Measurements from ENCODE around the gene MEF2C.
A peak's percentile ranks its signal among the peaks of the same experiment; 100 is the strongest.

MEF2C gene

GRCh38 chr5:88686726-88687125 is 196.3 kb downstream of the MEF2C start:
- peak in 1 of 14 donors; percentile 25 for DNase-seq

DNA sequence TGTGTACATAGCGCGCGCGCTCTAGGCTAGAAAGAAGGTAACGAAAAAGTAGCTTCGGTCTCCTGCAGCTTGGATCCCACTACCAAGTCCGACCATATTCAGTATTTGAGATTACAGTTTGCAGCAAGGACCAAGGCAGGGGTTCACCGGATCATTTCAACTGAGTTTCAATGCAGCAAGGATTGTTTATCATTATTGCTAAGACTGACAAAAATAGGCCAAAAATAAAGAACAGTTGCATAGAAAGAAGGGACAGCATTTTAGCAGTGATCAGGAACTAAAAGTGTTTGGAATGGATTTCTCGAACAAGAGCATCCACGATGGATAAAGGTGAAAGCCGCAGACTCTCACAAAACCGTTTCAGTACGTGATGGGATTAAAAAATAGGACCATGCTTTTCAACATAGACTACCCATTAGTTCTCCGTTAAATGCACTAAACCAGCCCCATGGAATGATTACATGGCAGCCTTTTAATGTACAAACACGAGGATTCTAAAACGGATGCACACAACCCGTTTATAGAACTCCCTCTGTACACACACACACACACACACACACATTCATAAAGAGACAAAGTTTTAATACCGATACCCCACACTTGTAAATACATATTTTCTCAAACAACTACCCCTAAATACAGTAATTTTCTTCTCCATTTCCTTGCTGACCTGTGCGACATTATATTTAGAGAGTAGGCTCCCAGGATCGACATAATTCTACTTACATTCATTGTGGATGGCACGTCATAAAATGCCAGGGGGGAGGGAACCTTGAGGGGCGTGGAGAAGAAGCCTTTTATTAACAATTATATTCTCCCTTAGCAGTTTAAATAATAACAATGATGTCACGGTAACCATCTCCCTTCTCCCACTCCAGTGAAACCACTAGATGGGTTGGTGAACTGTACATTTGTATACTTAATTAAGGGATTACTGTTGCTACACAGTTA is 197.1 kb downstream of the MEF2C start:
- DNase-seq: peak in 1 of 14 donors; percentile 73

DNA sequence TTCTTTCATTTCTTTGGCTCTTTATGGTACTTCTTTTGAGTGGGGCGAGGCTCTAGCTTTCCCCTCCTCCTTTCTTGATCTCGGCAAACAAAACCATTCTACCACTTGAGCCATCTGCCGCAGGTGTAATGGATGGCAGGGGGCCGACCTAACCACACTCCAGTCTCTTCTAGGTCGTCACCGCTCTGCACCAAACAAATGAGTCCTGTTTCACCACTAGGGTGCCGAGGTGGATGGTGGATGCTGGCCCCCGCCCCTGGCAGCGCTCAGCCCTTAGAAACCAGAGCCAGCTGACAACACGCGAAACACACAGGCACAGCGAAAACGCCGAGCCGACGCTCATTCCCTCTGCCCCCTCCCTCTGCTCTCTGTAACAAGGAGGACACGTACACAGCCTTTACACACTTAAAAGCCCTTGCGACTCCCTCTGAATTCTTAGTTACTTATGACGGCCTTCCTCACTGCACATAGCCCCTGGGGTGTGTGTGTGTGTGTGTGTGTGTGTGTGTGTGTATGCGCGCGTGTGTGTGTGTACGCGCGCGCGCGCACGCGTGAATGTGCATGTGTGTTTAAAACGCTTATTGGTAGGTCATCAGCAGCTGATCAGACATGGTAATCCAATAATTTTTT is 199.4 kb downstream of the MEF2C start:
- DNase-seq: peak in 10 of 14 donors; percentile 35 to 98 (median 63)

- peak in 1 of 14 donors; percentile 36 for DNase-seq
Measured at GRCh38 chr5:88682881-88683361, 200.1 kb downstream of the MEF2C start.

DNA sequence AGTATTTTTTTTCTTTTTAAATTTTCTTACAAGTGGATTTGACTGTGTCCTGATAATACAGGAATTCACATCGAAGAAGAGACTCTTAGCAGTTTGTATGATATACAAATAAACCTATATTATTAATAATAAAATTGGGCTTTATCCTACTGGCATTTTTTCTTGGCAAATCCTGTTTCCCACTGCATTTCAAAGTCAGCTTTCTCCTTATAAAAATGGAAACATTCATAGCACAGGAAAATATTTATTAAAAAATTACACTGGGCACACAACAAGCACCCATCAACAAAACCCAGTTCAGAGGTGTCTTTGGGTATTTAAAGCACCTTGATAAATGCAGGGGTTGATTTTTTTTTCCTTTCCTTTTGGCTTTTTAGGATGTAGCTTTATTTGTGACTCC is 200.9 kb downstream of the MEF2C start:
- DNase-seq: no peak

DNA sequence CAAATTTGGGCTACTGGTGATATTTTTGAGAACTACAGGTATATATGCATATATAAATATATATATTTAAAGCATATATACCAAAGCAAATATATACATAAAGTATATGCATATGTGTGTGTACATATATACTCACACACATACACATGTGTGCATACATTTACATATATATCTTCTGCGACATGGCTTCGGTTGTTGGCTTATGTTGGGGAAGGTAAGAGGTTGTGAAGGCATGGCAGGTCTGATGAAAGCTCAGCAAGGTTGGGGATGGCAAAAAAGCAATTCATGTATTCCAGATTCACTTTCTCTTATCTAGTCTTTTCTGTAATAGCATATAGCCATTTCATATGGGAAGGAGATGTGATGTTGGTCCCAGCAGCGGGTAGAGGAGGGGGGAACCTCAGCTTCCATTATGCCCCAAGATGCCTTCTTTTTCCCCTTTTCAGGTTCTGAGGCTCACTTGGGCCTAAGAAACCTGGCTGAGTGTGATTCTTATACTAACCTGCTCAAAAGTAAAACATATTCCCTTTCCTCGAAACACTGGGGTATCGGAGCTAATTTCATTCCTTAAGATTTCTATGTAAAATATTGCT is 201.7 kb downstream of the MEF2C start:
- DNase-seq: peak in 1 of 14 donors; percentile 37

- DNase-seq: peak in 11 of 14 donors; percentile 33 to 92 (median 80)
Measured at GRCh38 chr5:88680253-88681132, 202.5 kb downstream of the MEF2C start.

- DNase-seq: peak in 3 of 14 donors; percentile 24 to 31 (median 31)
Measured at GRCh38 chr5:88679638-88680037, 203.3 kb downstream of the MEF2C start.

DNA sequence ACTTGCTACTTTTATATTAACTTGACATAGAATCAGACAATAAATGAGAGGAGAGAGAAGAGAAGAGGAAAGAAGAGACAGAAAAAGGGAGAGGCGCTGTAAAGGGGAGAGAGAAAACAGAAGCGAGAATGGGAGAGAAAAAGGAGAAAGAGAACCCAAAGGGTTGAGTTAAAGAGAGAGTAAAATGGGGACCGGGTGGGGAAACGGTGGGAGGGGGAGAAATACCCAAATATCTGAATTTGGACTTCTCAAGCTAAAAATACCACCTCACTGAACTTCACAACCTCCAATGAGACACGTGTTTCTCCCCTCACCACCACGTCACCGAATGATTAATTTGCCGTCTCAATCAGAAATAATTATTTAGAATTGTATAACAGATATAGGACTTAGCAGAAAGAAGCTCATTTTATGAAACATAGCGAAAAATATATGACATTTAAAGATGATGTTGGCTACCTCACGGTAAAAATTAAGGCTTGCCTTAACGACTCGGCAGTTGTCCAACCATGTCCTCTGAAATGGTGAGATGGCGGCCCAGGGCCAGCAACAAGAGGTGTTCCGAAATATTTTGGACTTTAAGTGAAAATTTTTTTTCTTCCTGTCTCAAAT is 204.1 kb downstream of the MEF2C start:
- DNase-seq: no peak

DNA sequence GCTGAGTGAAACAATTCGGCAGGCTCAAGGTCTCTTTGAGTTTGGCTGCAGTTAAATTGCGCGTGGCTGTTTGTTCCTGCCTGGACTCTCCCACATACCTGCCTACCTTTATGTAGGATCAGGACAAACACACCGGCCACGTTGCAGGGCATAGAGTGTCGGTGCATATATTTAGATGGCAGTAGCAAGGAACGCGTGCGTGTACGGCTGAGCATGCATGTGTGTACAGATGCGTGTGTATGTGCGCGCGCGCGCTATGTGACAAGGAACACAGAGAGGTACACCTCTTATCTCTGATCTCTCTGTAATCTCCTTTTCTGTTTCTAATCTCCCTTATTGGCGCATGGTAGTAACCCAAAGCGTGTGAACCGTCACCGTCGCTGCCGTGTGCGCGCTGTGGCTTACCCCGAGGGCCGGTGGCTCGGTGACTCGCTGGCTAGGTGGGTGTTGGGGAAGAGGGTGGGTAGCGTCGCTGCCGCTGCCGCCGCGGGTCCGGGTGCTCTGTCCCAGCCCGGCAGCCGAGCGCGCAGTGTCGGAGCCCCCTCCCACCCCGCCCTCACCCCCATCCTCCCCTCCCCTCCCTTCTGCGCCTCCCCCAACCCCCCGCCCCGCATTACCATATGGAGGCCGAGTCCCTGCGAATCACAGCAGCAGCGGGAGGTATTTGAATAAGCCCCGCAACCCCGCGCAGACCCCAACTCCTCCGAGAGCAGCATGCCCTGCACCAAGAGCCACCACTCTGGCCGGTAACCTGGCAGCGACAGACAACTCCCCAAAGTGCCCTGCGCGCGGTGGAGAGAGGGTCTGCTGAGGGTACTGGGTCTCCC is 204.8 kb downstream of the MEF2C start:
- DNase-seq: peak in 2 of 14 donors; percentile 32 to 37

GRCh38 chr5:88677376-88677895 is 205.5 kb downstream of the MEF2C start:
- DNase-seq: no peak

GRCh38 chr5:88676637-88677375 is 206.2 kb downstream of the MEF2C start:
- DNase-seq: no peak

DNA sequence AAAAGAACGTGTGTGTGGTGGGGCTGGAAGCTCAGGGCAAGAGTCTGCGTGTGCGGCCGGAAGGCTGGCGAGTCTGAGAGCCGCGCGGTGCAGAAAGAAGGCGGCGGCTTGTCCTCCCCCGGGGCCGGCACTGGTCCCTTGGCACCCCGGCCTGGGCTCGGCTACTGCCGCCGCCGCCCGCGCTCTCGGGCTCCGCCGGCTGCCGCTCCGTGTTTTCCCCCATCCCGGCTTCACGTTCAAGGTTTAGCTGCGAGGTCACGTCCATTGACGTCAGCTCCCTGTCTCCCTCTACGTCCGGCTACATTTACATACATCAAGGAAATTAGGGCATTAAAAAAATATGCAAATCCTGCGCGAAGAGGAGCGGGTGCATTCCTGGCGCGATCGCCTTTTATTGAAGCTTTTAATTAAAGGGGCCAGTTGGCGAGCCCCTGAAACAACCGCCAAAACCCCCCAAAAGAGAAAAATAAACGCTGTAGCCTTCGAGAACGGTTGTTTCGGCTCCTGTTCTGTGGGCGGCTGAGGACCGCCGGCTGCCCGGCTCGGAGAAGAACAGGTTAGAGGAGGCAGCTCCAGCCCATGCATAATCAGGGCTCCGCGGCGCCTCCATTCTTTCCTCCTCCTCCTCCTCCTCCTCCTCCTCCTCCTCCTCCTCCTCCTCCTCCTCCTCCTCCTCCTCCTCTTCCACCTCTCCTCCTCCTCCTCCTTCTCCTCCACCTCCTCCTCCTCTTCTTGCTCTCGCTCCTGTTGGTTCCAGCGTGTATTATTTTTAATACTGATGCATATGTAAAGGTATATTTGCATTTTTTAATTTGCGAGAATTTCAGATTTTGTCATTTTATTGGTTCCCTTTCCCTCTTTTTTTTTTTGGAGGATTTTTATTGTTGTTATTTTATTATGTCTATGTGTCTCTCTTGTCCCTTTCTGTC is 207.0 kb downstream of the MEF2C start:
- peak in 9 of 14 donors; percentile 49 to 91 (median 67) for DNase-seq

GRCh38 chr5:88675168-88675707 is 207.7 kb downstream of the MEF2C start:
- DNase-seq: no peak

GRCh38 chr5:88674356-88675167 is 208.4 kb downstream of the MEF2C start:
- DNase-seq: peak in 10 of 14 donors; percentile 73 to 94 (median 86)

- peak in 9 of 14 donors; percentile 63 to 82 (median 77) for DNase-seq
Measured at GRCh38 chr5:88673253-88674105, 209.5 kb downstream of the MEF2C start.
